Measurements from ENCODE around the gene FCRL6.

DNA sequence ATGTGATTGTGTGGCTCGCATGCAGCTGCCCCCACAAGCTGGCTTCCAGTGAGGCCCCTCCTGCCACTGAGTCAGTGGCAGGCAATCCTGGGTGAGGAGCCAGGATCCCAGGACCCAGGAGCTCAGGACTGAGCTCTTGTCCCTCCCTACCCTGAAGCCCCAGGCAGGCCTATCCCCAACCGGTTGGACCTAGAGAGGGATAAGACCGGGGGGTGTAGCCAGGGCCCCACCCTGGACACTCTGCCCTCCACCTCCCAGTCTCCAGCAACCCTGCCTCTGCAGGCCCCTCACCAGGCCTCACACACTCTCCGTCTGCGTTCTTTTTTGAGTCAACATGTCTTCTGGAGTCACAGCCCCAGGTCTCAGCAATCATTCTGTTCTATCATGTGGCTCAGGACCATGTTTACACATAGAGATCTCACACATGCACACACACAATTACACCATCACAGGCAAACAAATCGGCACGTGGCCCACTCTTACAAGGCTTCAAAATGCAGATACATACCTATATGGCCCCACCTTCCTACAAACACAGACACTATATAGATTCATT is 57.7 kb downstream of the FCRL6 start:
- TF ChIP-seq, protein P1, sequence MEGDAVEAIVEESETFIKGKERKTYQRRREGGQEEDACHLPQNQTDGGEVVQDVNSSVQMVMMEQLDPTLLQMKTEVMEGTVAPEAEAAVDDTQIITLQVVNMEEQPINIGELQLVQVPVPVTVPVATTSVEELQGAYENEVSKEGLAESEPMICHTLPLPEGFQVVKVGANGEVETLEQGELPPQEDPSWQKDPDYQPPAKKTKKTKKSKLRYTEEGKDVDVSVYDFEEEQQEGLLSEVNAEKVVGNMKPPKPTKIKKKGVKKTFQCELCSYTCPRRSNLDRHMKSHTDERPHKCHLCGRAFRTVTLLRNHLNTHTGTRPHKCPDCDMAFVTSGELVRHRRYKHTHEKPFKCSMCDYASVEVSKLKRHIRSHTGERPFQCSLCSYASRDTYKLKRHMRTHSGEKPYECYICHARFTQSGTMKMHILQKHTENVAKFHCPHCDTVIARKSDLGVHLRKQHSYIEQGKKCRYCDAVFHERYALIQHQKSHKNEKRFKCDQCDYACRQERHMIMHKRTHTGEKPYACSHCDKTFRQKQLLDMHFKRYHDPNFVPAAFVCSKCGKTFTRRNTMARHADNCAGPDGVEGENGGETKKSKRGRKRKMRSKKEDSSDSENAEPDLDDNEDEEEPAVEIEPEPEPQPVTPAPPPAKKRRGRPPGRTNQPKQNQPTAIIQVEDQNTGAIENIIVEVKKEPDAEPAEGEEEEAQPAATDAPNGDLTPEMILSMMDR (IDR thresholded peaks at IDR 0.05 in 4 of 5, conservative IDR thresholded peaks at IDR 0.05 in 1 of 5): no peak
- no peak for TF ChIP-seq POLR2A (IDR thresholded peaks at IDR 0.05)
